ENCODE results near the gene ROPN1L. TPM values are rescaled to one million over a fixed set of nuclear protein-coding genes. Genes with fewer than 3 reads are reported as not detected.

ROPN1L gene
- polyA plus RNA-seq, 4 donors = 0.62 to 1.2 (median 0.89) TPM

Other genes with a start within 250 kb of the ROPN1L start
- gene ATPSCKMT, start 192.0 kb upstream of the ROPN1L start, polyA plus RNA-seq (ENCODE audit: insufficient read length in 4 of 4) = 10 to 100 TPM; 17.6 to 24.5 (median 21.5) TPM
- 100 to 1,000 TPM; 237 to 277 (median 254) TPM for gene CCT5, start 191.6 kb upstream of the ROPN1L start, polyA plus RNA-seq (ENCODE audit: insufficient read length in 4 of 4)
- 10 to 100 TPM; 33.3 to 48.6 (median 43.0) TPM for gene CMBL, start 134.0 kb upstream of the ROPN1L start, polyA plus RNA-seq (ENCODE audit: insufficient read length in 4 of 4)
- gene MARCHF6, start 88.2 kb upstream of the ROPN1L start, polyA plus RNA-seq (ENCODE audit: insufficient read length in 4 of 4) = 100 to 1,000 TPM; 161 to 224 (median 181) TPM
- 1 to 10 TPM; 1.5 to 1.7 (median 1.6) TPM for gene ANKRD33B, start 122.2 kb downstream of the ROPN1L start, polyA plus RNA-seq (ENCODE audit: insufficient read length in 4 of 4)